ENCODE data around the gene ALOX5. TPM values are rescaled to one million over a fixed set of nuclear protein-coding genes. Genes with fewer than 3 reads are reported as not detected.

The ALOX5 gene
- total and polyA plus RNA-seq, 2 experiments from 2014 or later = 3.7 to 5.4 TPM

DNA sequence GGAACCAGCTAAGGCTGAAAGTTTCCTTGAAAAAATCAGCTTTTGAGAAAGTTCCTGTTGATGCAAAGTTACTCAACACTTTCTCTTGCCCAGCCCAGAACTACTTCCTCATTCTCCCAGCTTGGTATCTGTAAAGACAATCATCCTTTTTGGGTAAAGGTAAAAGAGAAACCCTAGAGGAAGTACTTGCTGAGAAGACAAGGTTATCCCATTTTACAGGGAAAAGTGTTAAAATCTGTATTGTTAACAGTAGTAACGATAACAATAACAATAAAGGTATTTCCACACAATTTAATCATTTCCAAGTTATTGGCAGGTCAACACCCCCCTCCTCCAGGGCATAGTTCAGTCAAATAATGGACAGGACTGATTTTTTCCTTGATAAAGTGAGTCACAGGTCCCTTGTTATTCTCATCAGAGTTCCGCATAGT lies 2.4 kb downstream of the ALOX5 start:
- Histone ChIP-seq H3K9me2 (ENCODE audit: insufficient read depth) (no peaks in the 10 kb centered on the region), H3K4me2 (no peak overlapping the region), H3K4me1 (ENCODE audit: insufficient read depth) (peaks cover 4% of the 10 kb centered on the region; the same call in 1 of the 2 replicates), H3K27me3 (ENCODE audit: insufficient read depth) (peaks cover 43% of the 10 kb centered on the region), H4K20me1 (replicated peaks; ENCODE audit: insufficient read depth) (no peaks in the 10 kb centered on the region), H3K36me3 (ENCODE audit: insufficient read depth) (no peaks in the 10 kb centered on the region), H3K4me3 (no peak overlapping the region), H3F3A (replicated peaks; ENCODE audit: low read depth) (0 out of 2 replicates have a peak, but pooled peaks cover 2% of the 10 kb centered on the region), H3K79me2 (replicated peaks; ENCODE audit: insufficient read depth) (no peaks in the 10 kb centered on the region), H2AFZ (no peak overlapping the region), H3K27ac (ENCODE audit: low read depth) (no peak overlapping the region)
- no peak overlapping the region for H3K4me3 Mint-ChIP-seq
- peaks cover 27% of the 10 kb centered on the region for H3K4me1 Mint-ChIP-seq
- H3K36me3 Mint-ChIP-seq (ENCODE audit: low read depth) = no peaks in the 10 kb centered on the region; the same call in 2 of the 3 replicates
- ATAC-seq (no peak), DNase-seq (ENCODE audit: low spot score) (no peak)
- TF ChIP-seq POLR2AphosphoS5 (IDR thresholded peaks at IDR 0.05; ENCODE audit: low read depth) = no peak
- TF ChIP-seq ZNF114 (CRISPR knock-in tag; IDR thresholded peaks at IDR 0.05) = no peak
- TF ChIP-seq STAT1 (IDR thresholded peaks at IDR 0.05; ENCODE audit: unreplicated experiment) = no peak
- no peak for TF ChIP-seq EZH2 (IDR thresholded peaks at IDR 0.05; ENCODE audit: low read depth, unreplicated experiment)
- TF ChIP-seq, protein P1, sequence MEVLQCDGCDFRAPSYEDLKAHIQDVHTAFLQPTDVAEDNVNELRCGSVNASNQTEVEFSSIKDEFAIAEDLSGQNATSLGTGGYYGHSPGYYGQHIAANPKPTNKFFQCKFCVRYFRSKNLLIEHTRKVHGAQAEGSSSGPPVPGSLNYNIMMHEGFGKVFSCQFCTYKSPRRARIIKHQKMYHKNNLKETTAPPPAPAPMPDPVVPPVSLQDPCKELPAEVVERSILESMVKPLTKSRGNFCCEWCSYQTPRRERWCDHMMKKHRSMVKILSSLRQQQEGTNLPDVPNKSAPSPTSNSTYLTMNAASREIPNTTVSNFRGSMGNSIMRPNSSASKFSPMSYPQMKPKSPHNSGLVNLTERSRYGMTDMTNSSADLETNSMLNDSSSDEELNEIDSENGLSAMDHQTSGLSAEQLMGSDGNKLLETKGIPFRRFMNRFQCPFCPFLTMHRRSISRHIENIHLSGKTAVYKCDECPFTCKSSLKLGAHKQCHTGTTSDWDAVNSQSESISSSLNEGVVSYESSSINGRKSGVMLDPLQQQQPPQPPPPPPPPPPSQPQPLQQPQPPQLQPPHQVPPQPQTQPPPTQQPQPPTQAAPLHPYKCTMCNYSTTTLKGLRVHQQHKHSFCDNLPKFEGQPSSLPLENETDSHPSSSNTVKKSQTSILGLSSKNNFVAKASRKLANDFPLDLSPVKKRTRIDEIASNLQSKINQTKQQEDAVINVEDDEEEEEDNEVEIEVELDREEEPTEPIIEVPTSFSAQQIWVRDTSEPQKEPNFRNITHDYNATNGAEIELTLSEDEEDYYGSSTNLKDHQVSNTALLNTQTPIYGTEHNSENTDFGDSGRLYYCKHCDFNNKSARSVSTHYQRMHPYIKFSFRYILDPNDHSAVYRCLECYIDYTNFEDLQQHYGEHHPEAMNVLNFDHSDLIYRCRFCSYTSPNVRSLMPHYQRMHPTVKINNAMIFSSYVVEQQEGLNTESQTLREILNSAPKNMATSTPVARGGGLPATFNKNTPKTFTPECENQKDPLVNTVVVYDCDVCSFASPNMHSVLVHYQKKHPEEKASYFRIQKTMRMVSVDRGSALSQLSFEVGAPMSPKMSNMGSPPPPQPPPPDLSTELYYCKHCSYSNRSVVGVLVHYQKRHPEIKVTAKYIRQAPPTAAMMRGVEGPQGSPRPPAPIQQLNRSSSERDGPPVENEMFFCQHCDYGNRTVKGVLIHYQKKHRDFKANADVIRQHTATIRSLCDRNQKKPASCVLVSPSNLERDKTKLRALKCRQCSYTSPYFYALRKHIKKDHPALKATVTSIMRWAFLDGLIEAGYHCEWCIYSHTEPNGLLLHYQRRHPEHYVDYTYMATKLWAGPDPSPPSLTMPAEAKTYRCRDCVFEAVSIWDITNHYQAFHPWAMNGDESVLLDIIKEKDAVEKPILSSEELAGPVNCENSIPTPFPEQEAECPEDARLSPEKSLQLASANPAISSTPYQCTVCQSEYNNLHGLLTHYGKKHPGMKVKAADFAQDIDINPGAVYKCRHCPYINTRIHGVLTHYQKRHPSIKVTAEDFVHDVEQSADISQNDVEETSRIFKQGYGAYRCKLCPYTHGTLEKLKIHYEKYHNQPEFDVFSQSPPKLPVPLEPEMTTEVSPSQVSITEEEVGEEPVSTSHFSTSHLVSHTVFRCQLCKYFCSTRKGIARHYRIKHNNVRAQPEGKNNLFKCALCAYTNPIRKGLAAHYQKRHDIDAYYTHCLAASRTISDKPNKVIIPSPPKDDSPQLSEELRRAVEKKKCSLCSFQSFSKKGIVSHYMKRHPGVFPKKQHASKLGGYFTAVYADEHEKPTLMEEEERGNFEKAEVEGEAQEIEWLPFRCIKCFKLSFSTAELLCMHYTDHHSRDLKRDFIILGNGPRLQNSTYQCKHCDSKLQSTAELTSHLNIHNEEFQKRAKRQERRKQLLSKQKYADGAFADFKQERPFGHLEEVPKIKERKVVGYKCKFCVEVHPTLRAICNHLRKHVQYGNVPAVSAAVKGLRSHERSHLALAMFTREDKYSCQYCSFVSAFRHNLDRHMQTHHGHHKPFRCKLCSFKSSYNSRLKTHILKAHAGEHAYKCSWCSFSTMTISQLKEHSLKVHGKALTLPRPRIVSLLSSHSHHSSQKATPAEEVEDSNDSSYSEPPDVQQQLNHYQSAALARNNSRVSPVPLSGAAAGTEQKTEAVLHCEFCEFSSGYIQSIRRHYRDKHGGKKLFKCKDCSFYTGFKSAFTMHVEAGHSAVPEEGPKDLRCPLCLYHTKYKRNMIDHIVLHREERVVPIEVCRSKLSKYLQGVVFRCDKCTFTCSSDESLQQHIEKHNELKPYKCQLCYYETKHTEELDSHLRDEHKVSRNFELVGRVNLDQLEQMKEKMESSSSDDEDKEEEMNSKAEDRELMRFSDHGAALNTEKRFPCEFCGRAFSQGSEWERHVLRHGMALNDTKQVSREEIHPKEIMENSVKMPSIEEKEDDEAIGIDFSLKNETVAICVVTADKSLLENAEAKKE (CRISPR knock-in tag; IDR thresholded peaks at IDR 0.05) = no peak
- TF ChIP-seq NANOG (IDR thresholded peaks at IDR 0.05; ENCODE audit: borderline replicate concordance) = no peak
- TF ChIP-seq JUNB (IDR thresholded peaks at IDR 0.05; ENCODE audit: unreplicated experiment) = no peak
- TF ChIP-seq, protein P2, sequence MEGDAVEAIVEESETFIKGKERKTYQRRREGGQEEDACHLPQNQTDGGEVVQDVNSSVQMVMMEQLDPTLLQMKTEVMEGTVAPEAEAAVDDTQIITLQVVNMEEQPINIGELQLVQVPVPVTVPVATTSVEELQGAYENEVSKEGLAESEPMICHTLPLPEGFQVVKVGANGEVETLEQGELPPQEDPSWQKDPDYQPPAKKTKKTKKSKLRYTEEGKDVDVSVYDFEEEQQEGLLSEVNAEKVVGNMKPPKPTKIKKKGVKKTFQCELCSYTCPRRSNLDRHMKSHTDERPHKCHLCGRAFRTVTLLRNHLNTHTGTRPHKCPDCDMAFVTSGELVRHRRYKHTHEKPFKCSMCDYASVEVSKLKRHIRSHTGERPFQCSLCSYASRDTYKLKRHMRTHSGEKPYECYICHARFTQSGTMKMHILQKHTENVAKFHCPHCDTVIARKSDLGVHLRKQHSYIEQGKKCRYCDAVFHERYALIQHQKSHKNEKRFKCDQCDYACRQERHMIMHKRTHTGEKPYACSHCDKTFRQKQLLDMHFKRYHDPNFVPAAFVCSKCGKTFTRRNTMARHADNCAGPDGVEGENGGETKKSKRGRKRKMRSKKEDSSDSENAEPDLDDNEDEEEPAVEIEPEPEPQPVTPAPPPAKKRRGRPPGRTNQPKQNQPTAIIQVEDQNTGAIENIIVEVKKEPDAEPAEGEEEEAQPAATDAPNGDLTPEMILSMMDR (conservative IDR thresholded peaks at IDR 0.05; ENCODE audit: low read depth in 2 of 2) = no peak
- TF ChIP-seq, protein P3, sequence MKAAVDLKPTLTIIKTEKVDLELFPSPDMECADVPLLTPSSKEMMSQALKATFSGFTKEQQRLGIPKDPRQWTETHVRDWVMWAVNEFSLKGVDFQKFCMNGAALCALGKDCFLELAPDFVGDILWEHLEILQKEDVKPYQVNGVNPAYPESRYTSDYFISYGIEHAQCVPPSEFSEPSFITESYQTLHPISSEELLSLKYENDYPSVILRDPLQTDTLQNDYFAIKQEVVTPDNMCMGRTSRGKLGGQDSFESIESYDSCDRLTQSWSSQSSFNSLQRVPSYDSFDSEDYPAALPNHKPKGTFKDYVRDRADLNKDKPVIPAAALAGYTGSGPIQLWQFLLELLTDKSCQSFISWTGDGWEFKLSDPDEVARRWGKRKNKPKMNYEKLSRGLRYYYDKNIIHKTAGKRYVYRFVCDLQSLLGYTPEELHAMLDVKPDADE (IDR thresholded peaks at IDR 0.05) = no peak
- no peak for TF ChIP-seq EZH2phosphoT487 (IDR thresholded peaks at IDR 0.05; ENCODE audit: unreplicated experiment)
- TF ChIP-seq ZNF331 (CRISPR knock-in tag; IDR thresholded peaks at IDR 0.05; ENCODE audit: low read depth) = no peak
- TF ChIP-seq CREB1 (CRISPR knock-in tag; IDR thresholded peaks at IDR 0.05; ENCODE audit: low read depth) = no peak
- TF ChIP-seq, protein P4, sequence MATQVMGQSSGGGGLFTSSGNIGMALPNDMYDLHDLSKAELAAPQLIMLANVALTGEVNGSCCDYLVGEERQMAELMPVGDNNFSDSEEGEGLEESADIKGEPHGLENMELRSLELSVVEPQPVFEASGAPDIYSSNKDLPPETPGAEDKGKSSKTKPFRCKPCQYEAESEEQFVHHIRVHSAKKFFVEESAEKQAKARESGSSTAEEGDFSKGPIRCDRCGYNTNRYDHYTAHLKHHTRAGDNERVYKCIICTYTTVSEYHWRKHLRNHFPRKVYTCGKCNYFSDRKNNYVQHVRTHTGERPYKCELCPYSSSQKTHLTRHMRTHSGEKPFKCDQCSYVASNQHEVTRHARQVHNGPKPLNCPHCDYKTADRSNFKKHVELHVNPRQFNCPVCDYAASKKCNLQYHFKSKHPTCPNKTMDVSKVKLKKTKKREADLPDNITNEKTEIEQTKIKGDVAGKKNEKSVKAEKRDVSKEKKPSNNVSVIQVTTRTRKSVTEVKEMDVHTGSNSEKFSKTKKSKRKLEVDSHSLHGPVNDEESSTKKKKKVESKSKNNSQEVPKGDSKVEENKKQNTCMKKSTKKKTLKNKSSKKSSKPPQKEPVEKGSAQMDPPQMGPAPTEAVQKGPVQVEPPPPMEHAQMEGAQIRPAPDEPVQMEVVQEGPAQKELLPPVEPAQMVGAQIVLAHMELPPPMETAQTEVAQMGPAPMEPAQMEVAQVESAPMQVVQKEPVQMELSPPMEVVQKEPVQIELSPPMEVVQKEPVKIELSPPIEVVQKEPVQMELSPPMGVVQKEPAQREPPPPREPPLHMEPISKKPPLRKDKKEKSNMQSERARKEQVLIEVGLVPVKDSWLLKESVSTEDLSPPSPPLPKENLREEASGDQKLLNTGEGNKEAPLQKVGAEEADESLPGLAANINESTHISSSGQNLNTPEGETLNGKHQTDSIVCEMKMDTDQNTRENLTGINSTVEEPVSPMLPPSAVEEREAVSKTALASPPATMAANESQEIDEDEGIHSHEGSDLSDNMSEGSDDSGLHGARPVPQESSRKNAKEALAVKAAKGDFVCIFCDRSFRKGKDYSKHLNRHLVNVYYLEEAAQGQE (IDR thresholded peaks at IDR 0.05; ENCODE audit: unreplicated experiment) = no peak
- H3K9me3 Mint-ChIP-seq = peaks cover 4% of the 10 kb centered on the region; the same call in 2 of the 3 replicates
- H3K27me3 Mint-ChIP-seq (ENCODE audit: insufficient read depth, low read depth, poor library complexity) = peaks cover 36% of the 10 kb centered on the region
- no peak overlapping the region for H3K27ac Mint-ChIP-seq

All from GM23338 (cell line).